OCI-LY7 (cell line): Measurements from ENCODE around the gene WDR26. TPM values are rescaled to one million over a fixed set of nuclear protein-coding genes. Genes with fewer than 3 reads are reported as not detected.
A peak's percentile ranks its signal among the peaks of the same experiment; 100 is the strongest.

Experiments
- BruUV-seq: library from RNA; stranded (reverse); fragments of 400-500 nt; replicated peaks from 2 replicates; lab custom pipeline; 2021; lab: Mats Ljungman, UMichigan
- CTCF ChIA-PET: fragments of 300-600 bp; sonication (Branson Sonifier 250); formaldehyde crosslinking; loops from one replicate; lab custom pipeline; 2022; ENCODE audit warnings: antibody characterized with exemption; ENCODE audit not compliant: unreplicated experiment; lab: Charles Lee
- POLR2A ChIA-PET: fragments of 300-600 bp; sonication (Branson Sonifier 250); formaldehyde crosslinking; loops from one replicate; lab custom pipeline; 2022; ENCODE audit warnings: antibody characterized with exemption; lab: Charles Lee
- DNase-seq: peaks from one replicate; pipeline ENCODE4 v3.0.0-alpha.2; 2015; ENCODE audit warnings: low spot score
- H2AFZ ChIP-seq: fragments of 200-600 bp; sonication (generic), shearing (Covaris generic); 2 replicates; pipeline ENCODE4 v1.6.1; 2014; ENCODE audit warnings: mild to moderate bottlenecking, antibody characterized with exemption, low read length, moderate library complexity
- H3K27ac ChIP-seq: fragments of 200-600 bp; sonication (generic); 2 replicates; pipeline ENCODE4 v1.5.1; 2014; ENCODE audit warnings: mixed run types, low read depth, mild to moderate bottlenecking, moderate library complexity, low read length, inconsistent platforms; ENCODE audit not compliant: poor library complexity, severe bottlenecking
- H3K36me3 ChIP-seq: fragments of 200-600 bp; sonication (generic); 2 replicates; pipeline ENCODE4 v1.6.1; 2014; ENCODE audit warnings: mild to moderate bottlenecking, antibody characterized with exemption, low read length, moderate library complexity, mixed read lengths; ENCODE audit not compliant: insufficient read depth
- H3K4me1 ChIP-seq: fragments of 200-600 bp; sonication (generic); 2 replicates; pipeline ENCODE4 v1.5.1; 2014; ENCODE audit warnings: mild to moderate bottlenecking, low read length; ENCODE audit not compliant: insufficient read depth, poor library complexity, severe bottlenecking
- H3K4me2 ChIP-seq: fragments of 200-600 bp; sonication (generic); 2 replicates; pipeline ENCODE4 v1.6.1; 2014; ENCODE audit warnings: mild to moderate bottlenecking, low read length
- H3K4me3 ChIP-seq: fragments of 200-600 bp; sonication (generic); 2 replicates; pipeline ENCODE4 v1.5.1; 2014; ENCODE audit warnings: mild to moderate bottlenecking, low read depth, low read length; ENCODE audit not compliant: poor library complexity, severe bottlenecking
- H3K79me2 ChIP-seq: fragments of 200-600 bp; sonication (generic); 2 replicates; pipeline ENCODE4 v1.6.1; 2016; ENCODE audit warnings: low read depth, mild to moderate bottlenecking, low read length, moderate library complexity, mixed read lengths; ENCODE audit not compliant: insufficient read depth
- H3K9me2 ChIP-seq: fragments of 200-600 bp; sonication (generic); 2 replicates; pipeline ENCODE4 v1.6.1; 2016; ENCODE audit warnings: mild to moderate bottlenecking, low read length, mixed read lengths; ENCODE audit not compliant: insufficient read depth
- H3K9me3 ChIP-seq: fragments of 200-600 bp; sonication (generic); 2 replicates; pipeline ENCODE4 v1.6.1; 2014; ENCODE audit warnings: mild to moderate bottlenecking, mixed run types, low read length, mixed read lengths
- H4K20me1 ChIP-seq: fragments of 200-600 bp; sonication (generic); 2 replicates; pipeline ENCODE4 v1.6.1; 2014; ENCODE audit warnings: mild to moderate bottlenecking, antibody characterized with exemption, low read length, moderate library complexity, mixed read lengths; ENCODE audit not compliant: insufficient read depth
- EZH2phosphoT487 ChIP-seq: fragments of 200-600 bp; sonication (generic); IDR thresholded peaks from 2 replicates; pipeline ENCODE4 v1.6.1; 2018; ENCODE audit warnings: low read depth, borderline replicate concordance, mild to moderate bottlenecking, mixed run types, antibody characterized with exemption, low read length, moderate library complexity, mixed read lengths
- intact Hi-C: fragments of 100-400 bp; cut with micrococcal nuclease; formaldehyde crosslinking; loops from one replicate; pipeline ENCODE4 v1.10.0; 2022; ENCODE audit not compliant: unreplicated experiment
- total RNA-seq, 2 experiments: library from RNA; depleted of rRNA in 1 of 2; stranded (reverse); fragments of >200 nt in 1 of 2; shearing (Covaris generic) in 1 of 2; gene quantifications; 2 replicates each; pipeline ENCODE4 v1.2.3, GENCODE V29; 2014 to 2022
- TF ChIP-seq, protein P1 (sequence below): fragments of 200-600 bp; sonication (generic); conservative IDR thresholded peaks from 2 replicates; pipeline ENCODE4 v1.5.1; 2014; ENCODE audit warnings: mild to moderate bottlenecking, antibody characterized with exemption, low read length, moderate library complexity, mixed read lengths

WDR26 gene
- total RNA-seq, 2 experiments from 2014 or later = 32.0 to 77.5 TPM

DNA sequence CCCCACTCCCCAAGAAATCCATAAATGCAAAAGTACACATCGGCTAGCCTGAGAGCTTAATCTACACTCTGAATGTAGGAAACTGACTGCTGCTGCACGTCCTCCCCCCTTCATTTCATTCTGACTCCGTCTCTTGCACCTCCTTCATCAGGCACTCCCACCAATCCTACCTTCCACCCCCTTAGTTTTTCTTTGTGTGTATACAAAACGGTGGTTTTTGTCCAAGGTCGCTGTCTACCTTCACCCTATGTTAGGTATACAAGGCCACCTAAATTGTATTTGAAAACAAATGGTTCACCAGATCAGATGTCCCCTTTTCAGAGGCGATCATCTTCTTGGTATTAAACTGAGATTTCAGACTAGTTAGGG is 1.9 kb downstream of the WDR26 start:
- intact Hi-C loops = loop anchor here (5.0 to 10.0 kb wide), 4 partner anchors 75 to 992 kb away; partner anchors contain the start of genes CNIH4, DEGS1, LBR and TP53BP2
- no peak for TF ChIP-seq EZH2phosphoT487
- TF ChIP-seq, protein P1, sequence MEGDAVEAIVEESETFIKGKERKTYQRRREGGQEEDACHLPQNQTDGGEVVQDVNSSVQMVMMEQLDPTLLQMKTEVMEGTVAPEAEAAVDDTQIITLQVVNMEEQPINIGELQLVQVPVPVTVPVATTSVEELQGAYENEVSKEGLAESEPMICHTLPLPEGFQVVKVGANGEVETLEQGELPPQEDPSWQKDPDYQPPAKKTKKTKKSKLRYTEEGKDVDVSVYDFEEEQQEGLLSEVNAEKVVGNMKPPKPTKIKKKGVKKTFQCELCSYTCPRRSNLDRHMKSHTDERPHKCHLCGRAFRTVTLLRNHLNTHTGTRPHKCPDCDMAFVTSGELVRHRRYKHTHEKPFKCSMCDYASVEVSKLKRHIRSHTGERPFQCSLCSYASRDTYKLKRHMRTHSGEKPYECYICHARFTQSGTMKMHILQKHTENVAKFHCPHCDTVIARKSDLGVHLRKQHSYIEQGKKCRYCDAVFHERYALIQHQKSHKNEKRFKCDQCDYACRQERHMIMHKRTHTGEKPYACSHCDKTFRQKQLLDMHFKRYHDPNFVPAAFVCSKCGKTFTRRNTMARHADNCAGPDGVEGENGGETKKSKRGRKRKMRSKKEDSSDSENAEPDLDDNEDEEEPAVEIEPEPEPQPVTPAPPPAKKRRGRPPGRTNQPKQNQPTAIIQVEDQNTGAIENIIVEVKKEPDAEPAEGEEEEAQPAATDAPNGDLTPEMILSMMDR = no peak

DNA sequence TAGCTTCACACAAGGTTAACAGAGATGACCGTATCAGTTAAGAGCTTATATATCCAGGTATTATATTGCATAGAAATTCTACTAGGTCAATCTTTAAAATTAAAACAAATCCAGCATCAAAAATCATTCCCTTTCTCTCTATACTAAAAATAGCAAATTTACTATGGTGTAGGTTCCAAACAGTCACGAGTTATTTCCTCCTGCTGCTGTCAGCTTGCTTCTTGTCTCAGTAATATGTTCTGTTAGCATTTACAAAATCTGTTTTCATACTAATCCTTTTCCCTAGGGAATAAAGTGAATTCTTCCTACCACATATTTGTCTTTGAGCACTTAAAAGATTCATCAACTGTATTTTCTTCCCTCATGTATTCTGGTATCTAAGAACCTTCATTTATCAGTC is 2.5 kb downstream of the WDR26 start:
- Histone ChIP-seq H3K79me2 (peaks cover 87% of the 10 kb centered on the region), H3K4me2 (peak overlapping the region; percentile 95), H3K36me3 (peaks cover 49% of the 10 kb centered on the region), H3K9me2 (no peaks in the 10 kb centered on the region), H3K27ac (peak overlapping the region; percentile 19), H2AFZ (no peak overlapping the region), H3K9me3 (no peaks in the 10 kb centered on the region), H3K4me3 (peak overlapping the region; percentile 75), H3K4me1 (peaks cover 50% of the 10 kb centered on the region), H4K20me1 (peaks cover 20% of the 10 kb centered on the region)
- DNase-seq = no peak
- CTCF ChIA-PET = no interaction called here
- POLR2A ChIA-PET = interaction anchor here (0.6 to 2.1 kb wide), 12 partner anchors 10 to 286 kb away, joined by 3 to 11 read pairs (median 3); no protein-coding TSS in a partner anchor
- intact Hi-C loops = loop anchor here (5.0 to 10.0 kb wide), 4 partner anchors 75 to 993 kb away; partner anchors contain the start of genes CNIH4, DEGS1, LBR and TP53BP2
- no peak for TF ChIP-seq EZH2phosphoT487
- TF ChIP-seq, protein P1 = no peak
- TSS peak; percentile 50 for BruUV-seq

More for the DNA sequence above, 1.9 kb downstream of the WDR26 start:
- CTCF ChIA-PET = no interaction called here
- Histone ChIP-seq H4K20me1 (peaks cover 20% of the 10 kb centered on the region), H3K9me3 (no peaks in the 10 kb centered on the region), H3K36me3 (peaks cover 44% of the 10 kb centered on the region), H3K9me2 (no peaks in the 10 kb centered on the region), H3K4me1 (peaks cover 54% of the 10 kb centered on the region), H3K79me2 (peaks cover 82% of the 10 kb centered on the region), H3K27ac (peak overlapping the region; percentile 19), H3K4me2 (peak overlapping the region; percentile 95), H3K4me3 (peak overlapping the region; percentile 75), H2AFZ (no peak overlapping the region)
- DNase-seq = peak; percentile 23
- BruUV-seq = no TSS peak
- POLR2A ChIA-PET = interaction anchor here (0.5 to 3.7 kb wide), 10 partner anchors 8 to 449 kb away, joined by 3 to 16 read pairs (median 3); no protein-coding TSS in a partner anchor

DNA sequence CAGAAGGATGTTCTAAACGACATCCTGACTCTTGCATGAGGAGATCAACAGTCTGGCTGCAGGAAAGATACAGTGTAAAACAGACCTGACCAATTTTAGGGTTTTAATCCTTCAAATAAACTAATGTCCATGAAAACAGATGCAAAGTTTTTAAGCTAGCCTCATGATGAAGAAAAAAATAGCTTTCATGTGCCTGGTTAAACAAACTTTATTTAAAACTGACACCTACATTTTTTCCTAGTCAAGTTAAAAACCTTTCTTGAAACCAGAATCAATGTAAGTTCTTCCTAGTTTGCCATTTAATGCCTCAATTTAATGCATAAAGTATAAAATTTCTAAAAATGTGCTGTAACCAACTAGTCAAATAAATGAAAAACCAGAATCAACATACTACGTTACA is 2.9 kb downstream of the WDR26 start:
- Histone ChIP-seq H3K9me3 (no peaks in the 10 kb centered on the region), H3K79me2 (peaks cover 92% of the 10 kb centered on the region), H3K4me1 (peaks cover 46% of the 10 kb centered on the region), H4K20me1 (peaks cover 20% of the 10 kb centered on the region), H3K4me2 (peak overlapping the region; percentile 95), H2AFZ (no peak overlapping the region), H3K36me3 (peaks cover 53% of the 10 kb centered on the region), H3K4me3 (peak overlapping the region; percentile 75), H3K9me2 (no peaks in the 10 kb centered on the region), H3K27ac (peak overlapping the region; percentile 6)
- TF ChIP-seq EZH2phosphoT487 = no peak
- TF ChIP-seq, protein P1 = no peak
- ChIA-PET POLR2A (interaction anchor here (0.6 to 2.3 kb wide), 11 partner anchors 10 to 285 kb away, joined by 3 to 11 read pairs (median 4); no protein-coding TSS in a partner anchor), CTCF (no interaction called here)
- intact Hi-C loops = loop anchor here (5.0 to 10.0 kb wide), 4 partner anchors 74 to 993 kb away; partner anchors contain the start of genes CNIH4, DEGS1, LBR and TP53BP2
- no peak for DNase-seq
- no TSS peak for BruUV-seq
